Ascending aorta (tissue), 2 donors: ENCODE measurements around the gene KMT5B. TPM values are rescaled to one million over a fixed set of nuclear protein-coding genes. Genes with fewer than 3 reads are reported as not detected.
A peak's percentile ranks its signal among the peaks of the same experiment; 100 is the strongest.

Experiments
- DNase-seq, 2 donors: peaks; one replicate each; pipeline ENCODE4 v3.0.0-alpha.2; 2019; ENCODE audit warnings: low spot score in 2 of 2
- H3K27ac ChIP-seq, 2 donors: fragments of 200-600 bp; sonication (generic); one replicate each; pipeline ENCODE4 v1.5.1; 2016 to 2017; ENCODE audit warnings: mild to moderate bottlenecking in 1 of 2
- H3K27me3 ChIP-seq: fragments of 200-600 bp; sonication (generic); one replicate; pipeline ENCODE4 v1.5.1; 2017
- H3K36me3 ChIP-seq, 2 donors: fragments of 200-600 bp; sonication (generic); one replicate each; pipeline ENCODE4 v1.5.1; 2016
- H3K4me1 ChIP-seq, 2 donors: fragments of 200-600 bp; sonication (generic); one replicate each; pipeline ENCODE4 v1.5.1; 2016 to 2017; ENCODE audit warnings: mild to moderate bottlenecking in 1 of 2
- H3K4me3 ChIP-seq, 2 donors: fragments of 200-600 bp; sonication (generic); one replicate each; pipeline ENCODE4 v1.5.1; 2016 to 2017; ENCODE audit warnings: mild to moderate bottlenecking in 1 of 2
- H3K9me3 ChIP-seq, 2 donors: fragments of 200-600 bp; sonication (generic); one replicate each; pipeline ENCODE4 v1.5.1; 2016
- intact Hi-C: fragments of 100-400 bp; cut with DNase I; formaldehyde crosslinking; loops from one replicate; pipeline ENCODE4 v1.15.1; 2023
- total RNA-seq: library from RNA; depleted of rRNA; stranded (reverse); fragments of >200 nt; gene quantifications from one replicate; pipeline ENCODE4 v1.1.0, GENCODE V29; 2016
- TF ChIP-seq, protein P1 (sequence below), 3 experiments: fragments of 200-600 bp in 2 of 3; fragments of 450-650 bp in 1 of 3; sonication (generic) in 2 of 3; IDR thresholded peaks; one replicate each; pipeline ENCODE4 v1.5.1; 2016 to 2019; ENCODE audit warnings: antibody characterized with exemption in 3 of 3, mild to moderate bottlenecking in 1 of 3, moderate library complexity in 1 of 3

KMT5B gene
- total RNA-seq, 1 donor from 2014 or later, result 82.0 TPM

DNA sequence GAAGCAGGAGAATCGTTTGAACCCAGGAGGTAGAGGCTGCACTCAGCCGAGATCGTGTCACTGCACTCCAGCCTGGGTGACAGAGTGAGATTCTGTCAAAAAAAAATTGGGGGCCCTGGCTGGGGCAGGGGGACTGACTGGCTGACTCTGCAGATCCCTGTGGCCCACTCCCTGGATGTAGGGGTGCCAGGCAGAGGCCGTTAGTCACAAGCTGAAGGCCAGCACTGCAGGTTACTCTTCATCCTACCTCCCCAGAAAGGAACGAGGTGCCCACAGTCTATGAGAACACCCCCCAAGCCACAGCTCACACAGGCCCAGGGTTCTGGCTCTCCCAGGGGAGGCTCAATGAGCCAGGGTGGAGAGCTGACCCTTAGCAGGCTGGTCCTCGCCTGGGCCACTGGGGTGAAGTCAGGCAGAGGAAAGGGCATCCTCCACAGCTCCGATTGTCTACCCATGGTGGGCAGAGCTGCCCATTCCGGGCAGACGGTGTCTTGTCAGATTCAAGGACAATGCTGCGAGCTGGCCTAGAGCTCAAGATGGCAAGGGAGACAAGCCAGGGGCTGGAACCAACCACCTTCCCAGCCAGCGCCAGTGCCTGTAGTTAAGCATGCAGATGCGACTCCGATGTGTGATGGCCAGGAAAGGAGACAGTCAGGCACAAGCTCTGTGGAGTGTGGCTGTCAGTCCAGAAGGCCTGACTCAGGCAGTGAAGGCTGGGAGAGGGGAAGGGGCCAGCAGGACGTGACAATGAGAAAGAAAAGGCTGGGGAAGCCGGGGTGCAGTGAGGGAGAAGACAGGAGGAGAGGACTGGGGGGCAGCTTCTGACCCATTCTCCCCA lies 46.2 kb upstream of the KMT5B start:
- TF ChIP-seq, protein P1, sequence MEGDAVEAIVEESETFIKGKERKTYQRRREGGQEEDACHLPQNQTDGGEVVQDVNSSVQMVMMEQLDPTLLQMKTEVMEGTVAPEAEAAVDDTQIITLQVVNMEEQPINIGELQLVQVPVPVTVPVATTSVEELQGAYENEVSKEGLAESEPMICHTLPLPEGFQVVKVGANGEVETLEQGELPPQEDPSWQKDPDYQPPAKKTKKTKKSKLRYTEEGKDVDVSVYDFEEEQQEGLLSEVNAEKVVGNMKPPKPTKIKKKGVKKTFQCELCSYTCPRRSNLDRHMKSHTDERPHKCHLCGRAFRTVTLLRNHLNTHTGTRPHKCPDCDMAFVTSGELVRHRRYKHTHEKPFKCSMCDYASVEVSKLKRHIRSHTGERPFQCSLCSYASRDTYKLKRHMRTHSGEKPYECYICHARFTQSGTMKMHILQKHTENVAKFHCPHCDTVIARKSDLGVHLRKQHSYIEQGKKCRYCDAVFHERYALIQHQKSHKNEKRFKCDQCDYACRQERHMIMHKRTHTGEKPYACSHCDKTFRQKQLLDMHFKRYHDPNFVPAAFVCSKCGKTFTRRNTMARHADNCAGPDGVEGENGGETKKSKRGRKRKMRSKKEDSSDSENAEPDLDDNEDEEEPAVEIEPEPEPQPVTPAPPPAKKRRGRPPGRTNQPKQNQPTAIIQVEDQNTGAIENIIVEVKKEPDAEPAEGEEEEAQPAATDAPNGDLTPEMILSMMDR (IDR thresholded peaks at IDR 0.05), result no peak
- intact Hi-C loops, result loop anchor here (5.0 kb wide), 1 partner anchor 52 kb away; no protein-coding TSS in a partner anchor
- Histone ChIP-seq H3K4me3 (no peak overlapping the region), H3K27me3 (no peaks in the 10 kb centered on the region), H3K4me1 (peaks cover 0 to 3% of the 10 kb centered on the region in 2 donors), H3K9me3 (no peaks in the 10 kb centered on the region), H3K27ac (no peak overlapping the region), H3K36me3 (peaks cover 38 to 40% of the 10 kb centered on the region in 2 donors)
- DNase-seq, result peak in 1 of 2 donors; percentile 61

DNA sequence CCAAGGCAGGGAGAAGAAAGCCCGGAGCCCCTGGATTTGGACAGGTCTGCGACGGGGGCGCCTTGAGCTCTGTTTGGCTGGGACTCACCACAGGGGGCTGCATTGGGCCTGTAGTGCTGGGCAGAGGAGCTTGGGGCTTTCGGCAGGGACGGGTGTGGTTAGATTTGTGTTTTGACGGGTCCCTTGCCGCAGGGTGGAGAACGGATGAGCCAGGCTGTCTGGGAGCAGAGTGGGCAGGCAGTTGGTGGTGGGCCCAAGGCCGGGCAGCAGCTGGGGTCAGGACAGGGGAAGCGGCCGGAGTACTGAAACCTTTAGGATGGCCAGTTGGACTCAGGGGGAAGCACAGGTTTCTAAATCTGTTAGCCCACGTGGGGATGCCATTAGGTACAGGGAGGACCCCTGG lies 45.3 kb upstream of the KMT5B start:
- Histone ChIP-seq H3K4me3 (no peak overlapping the region), H3K27me3 (no peaks in the 10 kb centered on the region), H3K36me3 (peaks cover 29 to 33% of the 10 kb centered on the region in 2 donors), H3K4me1 (peaks cover 0 to 3% of the 10 kb centered on the region in 2 donors), H3K9me3 (no peaks in the 10 kb centered on the region), H3K27ac (peak overlapping the region; percentile 10 to 37)
- intact Hi-C loops, result loop anchor here (5.0 kb wide), 1 partner anchor 51 kb away; no protein-coding TSS in a partner anchor
- TF ChIP-seq, protein P1 (IDR thresholded peaks at IDR 0.05), result no peak
- peak in 1 of 2 donors; percentile 61 for DNase-seq

DNA sequence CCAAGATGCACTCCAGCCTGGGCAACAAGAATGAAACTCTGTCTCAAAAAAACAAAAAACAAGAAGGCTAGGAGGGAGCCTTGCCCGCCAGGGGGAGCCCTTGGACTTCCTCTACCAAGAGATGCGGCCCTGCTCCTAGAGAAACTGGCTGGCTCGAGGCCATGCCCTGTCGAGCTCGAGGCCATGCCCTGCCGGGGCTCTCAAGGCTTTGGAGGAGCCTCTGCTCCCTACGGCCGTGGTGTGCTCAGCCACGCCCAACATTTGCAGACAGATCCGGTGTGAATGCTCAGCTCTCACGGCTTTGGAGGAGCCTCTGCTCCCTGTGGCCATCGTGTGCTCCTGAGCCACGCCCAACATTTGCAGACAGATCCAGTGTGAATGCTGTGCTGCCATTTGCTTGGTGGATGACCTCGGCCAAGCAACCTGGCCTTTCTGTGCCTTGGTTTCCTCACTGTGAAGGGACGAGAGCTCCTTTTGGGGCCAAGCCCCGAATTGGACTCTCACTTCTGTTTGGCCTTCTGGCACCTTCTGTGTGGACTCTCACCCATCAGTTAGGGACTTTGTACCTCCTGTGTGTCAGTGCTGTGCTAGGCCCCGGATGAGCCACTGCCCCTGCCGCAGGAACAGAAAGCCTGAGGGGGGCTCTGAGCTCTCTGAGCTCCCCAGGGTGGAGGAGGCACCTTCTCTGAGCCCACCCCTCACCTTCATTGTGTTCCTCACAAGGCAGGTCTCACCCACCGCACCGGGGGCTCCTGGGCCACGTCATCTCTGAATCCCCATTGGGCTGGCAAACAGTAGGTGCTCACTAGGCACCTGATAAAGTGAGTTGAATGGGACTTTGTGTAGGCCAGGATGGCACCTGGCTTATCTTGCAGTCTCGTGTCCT lies 44.6 kb upstream of the KMT5B start:
- intact Hi-C loops, result loop anchor here (1.0 to 5.0 kb wide), 4 partner anchors 40 to 190 kb away; no protein-coding TSS in a partner anchor
- H3K27me3 ChIP-seq, result no peaks in the 10 kb centered on the region

DNA sequence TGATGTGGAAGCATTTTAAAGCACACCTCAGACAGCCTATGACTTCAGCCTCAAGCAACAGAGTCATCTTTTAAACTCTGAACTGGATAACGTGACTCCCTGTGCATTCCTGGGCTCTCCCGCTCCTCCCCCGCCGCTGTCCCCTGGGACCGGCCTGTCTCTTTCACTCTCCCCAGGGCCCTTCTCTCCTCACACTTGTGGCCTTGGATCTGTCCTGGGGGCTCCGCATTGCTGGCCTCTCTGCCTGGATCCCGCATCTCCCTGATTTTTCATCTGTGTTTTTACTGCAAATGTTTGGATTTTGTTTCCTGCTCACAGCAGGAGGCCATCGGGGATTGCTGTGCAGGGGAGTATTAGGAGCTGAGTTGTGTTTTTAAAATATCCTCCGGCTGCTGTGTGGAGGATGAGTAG lies 43.2 kb upstream of the KMT5B start:
- TF ChIP-seq, protein P1 (IDR thresholded peaks at IDR 0.05), result no peak
- Histone ChIP-seq H3K36me3 (peaks cover 9 to 13% of the 10 kb centered on the region in 2 donors), H3K4me3 (no peak overlapping the region), H3K4me1 (peaks cover 0 to 3% of the 10 kb centered on the region in 2 donors), H3K9me3 (no peaks in the 10 kb centered on the region), H3K27ac (no peak overlapping the region), H3K27me3 (no peaks in the 10 kb centered on the region)
- intact Hi-C loops, result loop anchor here (5.0 kb wide), 1 partner anchor 49 kb away; no protein-coding TSS in a partner anchor
- DNase-seq, result peak in 1 of 2 donors; percentile 47

More for the DNA sequence above, 44.6 kb upstream of the KMT5B start:
- DNase-seq, result peak; percentile 75 to 98
- peak overlapping the region in 1 of 2 donors; percentile 51 for H3K4me3 ChIP-seq
- no peaks in the 10 kb centered on the region for H3K9me3 ChIP-seq
- H3K36me3 ChIP-seq, result peaks cover 22 to 27% of the 10 kb centered on the region in 2 donors
- H3K4me1 ChIP-seq, result peaks cover 0 to 3% of the 10 kb centered on the region in 2 donors
- H3K27ac ChIP-seq, result peak overlapping the region; percentile 10 to 37
- TF ChIP-seq, protein P1 (IDR thresholded peaks at IDR 0.05), result peak; percentile 75 to 94 (median 90)

DNA sequence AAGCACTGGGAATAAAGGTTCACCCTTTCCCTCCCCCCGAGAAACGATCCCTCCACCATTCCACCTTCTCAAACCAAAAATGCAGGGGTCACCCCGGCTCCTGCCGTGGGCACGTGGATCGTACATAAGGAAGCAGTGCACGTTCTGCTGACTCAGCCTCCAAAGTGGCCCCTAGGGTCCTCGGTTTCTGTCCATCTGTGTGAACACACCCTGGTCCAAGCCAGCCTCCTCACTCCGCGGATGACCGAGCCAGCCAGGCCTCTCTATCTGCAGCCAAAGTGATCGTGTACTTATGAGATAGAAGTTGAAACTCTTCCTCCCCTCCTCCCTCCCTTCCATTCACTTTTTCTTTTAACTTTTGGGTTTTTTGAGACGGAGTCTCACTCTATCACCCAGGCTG lies 42.4 kb upstream of the KMT5B start:
- H3K4me1 ChIP-seq, result peaks cover 0 to 3% of the 10 kb centered on the region in 2 donors
- no peak overlapping the region for H3K4me3 ChIP-seq
- H3K27me3 ChIP-seq, result no peaks in the 10 kb centered on the region
- intact Hi-C loops, result loop anchor here (5.0 kb wide), 1 partner anchor 48 kb away; no protein-coding TSS in a partner anchor
- H3K36me3 ChIP-seq, result peaks cover under 1 to 5% of the 10 kb centered on the region in 2 donors
- no peak overlapping the region for H3K27ac ChIP-seq
- no peaks in the 10 kb centered on the region for H3K9me3 ChIP-seq
- TF ChIP-seq, protein P1 (IDR thresholded peaks at IDR 0.05), result no peak
- peak in 1 of 2 donors; percentile 55 for DNase-seq
